Measurements from ENCODE around the gene ZBTB45. TPM values are rescaled to one million over a fixed set of nuclear protein-coding genes. Genes with fewer than 3 reads are reported as not detected.

The ZBTB45 gene
- total RNA-seq, 1 experiment from 2014 or later: 12.0 TPM

GRCh38 chr19:58479736-58480480 lies 39.7 kb downstream of the ZBTB45 start:
- no peaks in the 10 kb centered on the region for H3K79me2 ChIP-seq (ENCODE audit: insufficient read depth, low read length)
- ChIA-PET RAD21 (ENCODE audit: low non-redundant PET in 1 of 2, low total read pairs in 2 of 2, uncharacterized antibody in 2 of 2, unreplicated experiment in 2 of 2) (no interaction called here), POLR2A (no interaction called here), CTCF (no interaction called here)
- ATAC-seq (no peak), DNase-seq (ENCODE audit: low read depth, low spot score) (no peak)
- H4K20me1 ChIP-seq (ENCODE audit: insufficient read depth): no peaks in the 10 kb centered on the region
- peaks cover 9 to 21% of the 10 kb centered on the region in 2 experiments for H3K4me1 ChIP-seq (ENCODE audit: control insufficient read depth in 1 of 2, insufficient read depth in 2 of 2, low read length in 2 of 2)
- no TSS peak for BruUV-seq (replicated peaks)
- no peaks in the 10 kb centered on the region for H3K9me2 ChIP-seq (ENCODE audit: insufficient read depth)
- H2AFZ ChIP-seq (ENCODE audit: low read depth, low read length, poor library complexity, severe bottlenecking): no peak overlapping the region
- intact Hi-C loops (cut with micrococcal nuclease): no loop called here
- no peak overlapping the region for H3K4me3 ChIP-seq (replicated peaks in 1 of 2; ENCODE audit: low read depth in 1 of 2, low read length in 2 of 2)
- TF ChIP-seq ZBTB33 (IDR thresholded peaks at IDR 0.05; ENCODE audit: extremely low read depth, insufficient replicate concordance, low read length): no peak
- no peak for TF ChIP-seq CEBPB (IDR thresholded peaks at IDR 0.05; ENCODE audit: low read depth)
- TF ChIP-seq ZFX (IDR thresholded peaks at IDR 0.05): no peak
- TF ChIP-seq TCF7L2 (IDR thresholded peaks at IDR 0.05; ENCODE audit: borderline replicate concordance, extremely low read depth, insufficient read depth, insufficient read length): no peak
- no peak for TF ChIP-seq POLR2AphosphoS5 (IDR thresholded peaks at IDR 0.05; ENCODE audit: low read depth, low read length)
- TF ChIP-seq FOSL1 (IDR thresholded peaks at IDR 0.05; ENCODE audit: low read depth): no peak
- no peak for TF ChIP-seq SP1 (IDR thresholded peaks at IDR 0.05; ENCODE audit: low read depth)
- no peak for TF ChIP-seq EZH2 (IDR thresholded peaks at IDR 0.05)
- TF ChIP-seq EZH2phosphoT487 (IDR thresholded peaks at IDR 0.05; ENCODE audit: borderline replicate concordance): no peak
- TF ChIP-seq ZNF274 (IDR thresholded peaks at IDR 0.05; ENCODE audit: low read depth, low read length): no peak
- no peak for TF ChIP-seq ELF1 (IDR thresholded peaks at IDR 0.05; ENCODE audit: borderline replicate concordance, low read depth)
- no peak for TF ChIP-seq CBX3 (IDR thresholded peaks at IDR 0.05; ENCODE audit: low read depth)
- TF ChIP-seq MAX (IDR thresholded peaks at IDR 0.05): no peak
- TF ChIP-seq ATF3 (IDR thresholded peaks at IDR 0.05): no peak
- TF ChIP-seq JUND (IDR thresholded peaks at IDR 0.05): no peak
- no peaks in the 10 kb centered on the region for H3K9me3 ChIP-seq (ENCODE audit: control insufficient read depth in 1 of 2, insufficient read depth in 1 of 2, low read depth in 1 of 2, low read length in 2 of 2)
- no peaks in the 10 kb centered on the region for H3K27me3 ChIP-seq (ENCODE audit: insufficient read depth, low read length)
- no peak overlapping the region for H3K27ac ChIP-seq (ENCODE audit: low read depth, low read length)
- no peak overlapping the region for H3K4me2 ChIP-seq (ENCODE audit: low read length)
- H3K9ac ChIP-seq (ENCODE audit: low read length): no peak overlapping the region
- no peaks in the 10 kb centered on the region for H3K36me3 ChIP-seq (ENCODE audit: control insufficient read depth in 1 of 2, insufficient read depth in 2 of 2, low read length in 2 of 2)
